Upper lobe of left lung (tissue), 6 donors: ENCODE measurements around the gene C20orf204. TPM values are rescaled to one million over a fixed set of nuclear protein-coding genes. Genes with fewer than 3 reads are reported as not detected.

ENCODE experiments used
- ATAC-seq, 2 donors: fragments of 200-7000 bp; cut with Tn5 transposase; one replicate each; pipeline ENCODE4 v1.9.1; 2022; ENCODE audit warnings: mild to moderate bottlenecking in 2 of 2, moderate library complexity in 2 of 2; ENCODE audit not compliant: low FRiP score in 2 of 2
- DNase-seq, 2 donors: peaks; one replicate each; pipeline ENCODE4 v3.0.0-alpha.2; 2019 to 2020
- H3K27ac ChIP-seq, 4 donors: fragments of 200-600 bp; sonication (generic); one replicate each; pipeline ENCODE4 v1.5.1; 2016 to 2019
- H3K27me3 ChIP-seq, 4 donors: fragments of 200-600 bp; sonication (generic); one replicate each; pipeline ENCODE4 v1.5.1; 2017 to 2019
- H3K36me3 ChIP-seq, 4 donors: fragments of 200-600 bp; sonication (generic); one replicate each; pipeline ENCODE4 v1.5.1; 2016 to 2019
- H3K4me1 ChIP-seq, 4 donors: fragments of 200-600 bp; sonication (generic); one replicate each; pipeline ENCODE4 v1.5.1; 2018 to 2019
- H3K4me3 ChIP-seq, 4 donors: fragments of 200-600 bp; sonication (generic); one replicate each; pipeline ENCODE4 v1.5.1; 2017 to 2019; ENCODE audit warnings: mild to moderate bottlenecking in 2 of 4, moderate library complexity in 1 of 4
- H3K9me3 ChIP-seq, 4 donors: fragments of 200-600 bp; sonication (generic); one replicate each; pipeline ENCODE4 v1.5.1; 2018 to 2019
- EP300 ChIP-seq, 4 donors: sonication (generic); formaldehyde crosslinking; IDR thresholded peaks; one replicate each; pipeline ENCODE4 v1.5.1; 2017; ENCODE audit warnings: antibody characterized with exemption in 4 of 4, control low read depth in 2 of 4
- POLR2A ChIP-seq, 4 donors: fragments of 450-650 bp; IDR thresholded peaks; one replicate each; pipeline ENCODE4 v1.5.1; 2016 to 2017; ENCODE audit warnings: antibody characterized with exemption in 4 of 4, mild to moderate bottlenecking in 2 of 4
- POLR2AphosphoS5 ChIP-seq, 2 donors: sonication (generic); formaldehyde crosslinking; IDR thresholded peaks; one replicate each; pipeline ENCODE4 v1.5.1; 2017; ENCODE audit warnings: antibody characterized with exemption in 2 of 2
- WGBS, 2 donors: methylation state at CpG; one replicate each; pipeline ENCODE4 v1.1.5; 2017 to 2018; 5-methylcytosine and 5-hydroxymethylcytosine counted together
- total RNA-seq, 6 donors: library from RNA; depleted of rRNA in 4 of 6; stranded (reverse); fragments of >200 nt in 4 of 6; gene quantifications; one replicate each; pipeline versions ENCODE4 v1.1.0 to v1.2.1, GENCODE V29; 2016 to 2021
- TF ChIP-seq, protein P1 (sequence below), 6 experiments: fragments of 450-650 bp in 4 of 6; fragments of 200-600 bp in 2 of 6; sonication (generic) in 2 of 6; IDR thresholded peaks; one replicate each; pipeline ENCODE4 v1.5.1; 2016 to 2019; ENCODE audit warnings: antibody characterized with exemption in 6 of 6
- donor health status: DM: no; HTN: no; CAD: no; lungs with moderate emphysema.
- donor health status: DM: no; HTN: yes; CAD: no; lungs with severe emphysema.

The C20orf204 gene
- total RNA-seq, 6 donors from 2014 or later: 0.44 to 2.3 (median 1.7) TPM

GRCh38 chr20:64064145-64064698 is 28.2 kb downstream of the C20orf204 start:
- WGBS, 2 donors: 46 to 48% methylated on average over 9 to 12 of the region's 12 CpGs
- DNase-seq: peak in 1 of 2 donors; percentile 56
- Histone ChIP-seq H3K27me3 (no peaks in the 10 kb centered on the region), H3K36me3 (no peaks in the 10 kb centered on the region), H3K4me3 (peak overlapping the region in 3 of 4 donors; percentile 78 to 95 (median 83)), H3K27ac (peak overlapping the region in 2 of 4 donors; percentile 68 to 85), H3K9me3 (no peaks in the 10 kb centered on the region), H3K4me1 (peaks cover 24 to 38% (median 28%) of the 10 kb centered on the region in 4 donors)
- no peak for ATAC-seq
- TF ChIP-seq POLR2A (IDR thresholded peaks at IDR 0.05) (no peak), POLR2AphosphoS5 (IDR thresholded peaks at IDR 0.05) (no peak), EP300 (IDR thresholded peaks at IDR 0.05) (no peak)
- TF ChIP-seq, protein P1, sequence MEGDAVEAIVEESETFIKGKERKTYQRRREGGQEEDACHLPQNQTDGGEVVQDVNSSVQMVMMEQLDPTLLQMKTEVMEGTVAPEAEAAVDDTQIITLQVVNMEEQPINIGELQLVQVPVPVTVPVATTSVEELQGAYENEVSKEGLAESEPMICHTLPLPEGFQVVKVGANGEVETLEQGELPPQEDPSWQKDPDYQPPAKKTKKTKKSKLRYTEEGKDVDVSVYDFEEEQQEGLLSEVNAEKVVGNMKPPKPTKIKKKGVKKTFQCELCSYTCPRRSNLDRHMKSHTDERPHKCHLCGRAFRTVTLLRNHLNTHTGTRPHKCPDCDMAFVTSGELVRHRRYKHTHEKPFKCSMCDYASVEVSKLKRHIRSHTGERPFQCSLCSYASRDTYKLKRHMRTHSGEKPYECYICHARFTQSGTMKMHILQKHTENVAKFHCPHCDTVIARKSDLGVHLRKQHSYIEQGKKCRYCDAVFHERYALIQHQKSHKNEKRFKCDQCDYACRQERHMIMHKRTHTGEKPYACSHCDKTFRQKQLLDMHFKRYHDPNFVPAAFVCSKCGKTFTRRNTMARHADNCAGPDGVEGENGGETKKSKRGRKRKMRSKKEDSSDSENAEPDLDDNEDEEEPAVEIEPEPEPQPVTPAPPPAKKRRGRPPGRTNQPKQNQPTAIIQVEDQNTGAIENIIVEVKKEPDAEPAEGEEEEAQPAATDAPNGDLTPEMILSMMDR (IDR thresholded peaks at IDR 0.05): no peak

- WGBS, 2 donors: 51% methylated on average over 21 to 27 of the region's 27 CpGs
- DNase-seq: peak in 1 of 2 donors; percentile 60
- Histone ChIP-seq H3K27ac (no peak overlapping the region), H3K36me3 (no peaks in the 10 kb centered on the region), H3K9me3 (no peaks in the 10 kb centered on the region), H3K4me3 (no peak overlapping the region), H3K27me3 (no peaks in the 10 kb centered on the region), H3K4me1 (peaks cover 24 to 45% (median 28%) of the 10 kb centered on the region in 4 donors)
- no peak for TF ChIP-seq EP300 (IDR thresholded peaks at IDR 0.05)
- TF ChIP-seq POLR2AphosphoS5 (IDR thresholded peaks at IDR 0.05): no peak
- no peak for TF ChIP-seq POLR2A (IDR thresholded peaks at IDR 0.05)
- TF ChIP-seq, protein P1 (IDR thresholded peaks at IDR 0.05): no peak
- ATAC-seq: no peak
Observed at GRCh38 chr20:64065062-64065973, 29.3 kb downstream of the C20orf204 start.

DNA sequence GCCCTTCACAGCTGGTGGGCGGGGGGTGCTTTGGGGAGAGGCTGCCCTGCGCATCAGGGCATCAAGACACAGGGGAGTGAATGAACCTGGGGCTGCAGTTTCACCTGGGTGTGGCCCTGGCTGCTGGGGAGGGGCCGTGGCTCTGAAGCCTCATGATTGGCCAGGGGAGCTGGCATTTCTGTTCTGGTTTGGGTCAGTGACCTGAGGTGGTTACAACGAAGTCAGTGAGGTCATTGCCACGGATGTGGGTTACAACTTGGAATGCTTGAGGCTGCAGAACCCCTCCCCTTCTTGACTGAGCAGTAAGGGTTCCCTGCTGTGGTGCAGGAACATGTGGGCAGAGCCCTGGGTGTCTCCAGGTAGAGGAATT is 30.0 kb downstream of the C20orf204 start:
- no peak for ATAC-seq
- Histone ChIP-seq H3K4me1 (peaks cover 24 to 45% (median 28%) of the 10 kb centered on the region in 4 donors), H3K27ac (no peak overlapping the region), H3K4me3 (no peak overlapping the region), H3K36me3 (no peaks in the 10 kb centered on the region), H3K9me3 (no peaks in the 10 kb centered on the region), H3K27me3 (no peaks in the 10 kb centered on the region)
- 25 to 49% methylated on average over 2 to 5 of the region's 5 CpGs for WGBS, 2 donors
- peak; percentile 46 to 47 for DNase-seq
- TF ChIP-seq EP300 (IDR thresholded peaks at IDR 0.05): no peak
- no peak for TF ChIP-seq POLR2A (IDR thresholded peaks at IDR 0.05)
- TF ChIP-seq, protein P1 (IDR thresholded peaks at IDR 0.05): no peak
- TF ChIP-seq POLR2AphosphoS5 (IDR thresholded peaks at IDR 0.05): no peak

DNA sequence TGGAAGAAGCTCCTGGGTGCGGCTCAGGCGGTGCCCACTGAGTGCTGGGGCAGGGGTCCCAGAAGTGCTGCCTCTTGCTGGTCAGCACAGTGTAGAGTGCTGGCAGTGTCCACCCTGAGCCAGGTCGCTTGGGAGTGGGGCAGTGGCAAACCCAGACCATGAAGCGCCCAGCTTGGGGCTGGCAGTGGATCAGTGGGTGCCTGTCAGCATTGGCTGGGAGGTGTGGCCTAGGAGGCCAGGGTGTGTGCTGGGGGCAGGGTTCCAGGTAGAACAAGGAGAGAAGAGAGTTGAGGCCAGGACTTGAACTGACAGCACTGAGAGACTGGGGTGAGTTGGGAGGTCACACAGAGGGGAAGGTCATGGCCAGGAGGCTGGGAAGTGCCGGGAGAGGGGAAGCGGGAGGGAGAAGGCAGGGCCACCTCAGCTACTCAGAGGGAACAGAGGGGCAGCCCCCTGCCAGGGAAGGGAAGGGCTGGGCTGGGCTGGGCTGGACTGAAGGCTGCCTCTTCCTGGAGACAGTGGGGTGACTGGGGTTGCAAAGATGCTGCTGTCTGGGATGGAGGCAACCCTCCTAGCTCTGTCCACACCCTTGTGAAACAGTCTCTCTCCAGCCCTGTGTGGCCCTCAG is 31.1 kb downstream of the C20orf204 start:
- Histone ChIP-seq H3K4me1 (peaks cover 22 to 45% (median 28%) of the 10 kb centered on the region in 4 donors), H3K36me3 (peaks cover 0 to 5% (median under 1%) of the 10 kb centered on the region in 4 donors), H3K9me3 (no peaks in the 10 kb centered on the region), H3K4me3 (no peak overlapping the region), H3K27me3 (no peaks in the 10 kb centered on the region), H3K27ac (no peak overlapping the region)
- ATAC-seq (no peak), DNase-seq (peak in 1 of 2 donors; percentile 44)
- TF ChIP-seq EP300 (IDR thresholded peaks at IDR 0.05) (no peak), POLR2A (IDR thresholded peaks at IDR 0.05) (no peak), POLR2AphosphoS5 (IDR thresholded peaks at IDR 0.05) (no peak)
- TF ChIP-seq, protein P1 (IDR thresholded peaks at IDR 0.05): no peak
- WGBS, 2 donors: 79 to 89% methylated on average over 5 to 6 of the region's 6 CpGs
